RWPE1 (cell line): ENCODE measurements around the gene ACOD1.
"Not testable (repeated sequence)": the region's sequence is repeated elsewhere in the genome, so short reads cannot be mapped to it uniquely, and the experiment has no call there.

Experiments used
- CTCF ChIA-PET: fragments of 350-600 bp; sonication (Branson Sonifier 250); formaldehyde crosslinking; extraction: SDS; loops from one replicate; lab custom pipeline; 2021; lab: Yijun Ruan, JAX
- POLR2A ChIA-PET: fragments of 400-600 bp; formaldehyde crosslinking; extraction: SDS; loops from one replicate; lab custom pipeline; 2020; ENCODE audit warnings: antibody characterized with exemption; ENCODE audit not compliant: low non-redundant PET; lab: Yijun Ruan, JAX
- DNase-seq: peaks from one replicate; pipeline ENCODE4 v3.0.0; 2012; ENCODE audit warnings: low spot score
- H3K27ac ChIP-seq: fragments of 450-650 bp; 2 replicates; pipeline ENCODE4 v1.5.1; 2017
- CTCF ChIP-seq: fragments of 450-650 bp; conservative IDR thresholded peaks from 2 replicates; pipeline ENCODE4 v1.5.1; 2017; ENCODE audit warnings: low read depth, mild to moderate bottlenecking

ACOD1 gene

GRCh38 chr13:76958841-76959432, 10.6 kb downstream of the ACOD1 start:
- POLR2A ChIA-PET = no interaction called here
- H3K27ac ChIP-seq = no peak overlapping the region
- CTCF ChIA-PET = interaction anchor here (0.6 kb wide), 1 partner anchor 165 kb away, joined by 4 read pairs; no protein-coding TSS in a partner anchor
- no peak for TF ChIP-seq CTCF
- DNase-seq = no peak

DNA sequence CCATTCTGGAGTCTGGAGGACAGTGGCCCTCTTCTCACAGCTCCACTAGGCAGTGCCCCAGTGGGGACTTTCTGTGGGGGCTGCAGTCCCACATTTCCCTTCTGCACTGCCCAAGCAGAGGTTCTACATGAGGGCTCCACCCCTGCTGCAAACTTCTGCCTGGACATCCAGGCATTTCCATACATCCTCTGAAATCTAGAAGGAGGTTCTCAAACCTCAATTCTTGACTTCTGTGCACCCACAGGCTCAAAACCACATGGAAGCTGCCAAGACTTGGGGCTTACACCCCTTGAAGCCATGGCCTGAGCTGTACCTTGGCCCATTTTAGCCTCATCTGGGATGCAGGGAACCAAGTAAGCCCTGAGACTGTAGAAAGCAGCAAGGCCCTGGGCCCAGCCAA, 11.4 kb downstream of the ACOD1 start:
- CTCF ChIA-PET = interaction anchor here (0.6 kb wide), 1 partner anchor 164 kb away, joined by 4 read pairs; no protein-coding TSS in a partner anchor
- H3K27ac ChIP-seq, DNase-seq, POLR2A ChIA-PET: not testable (repeated sequence)

GRCh38 chr13:76965759-76966421, 17.6 kb downstream of the ACOD1 start:
- DNase-seq = peak; percentile 46
- no peak for TF ChIP-seq CTCF
- ChIA-PET CTCF (interaction anchor here (0.6 kb wide), 1 partner anchor 14 kb away, joined by 4 read pairs; no protein-coding TSS in a partner anchor), POLR2A (no interaction called here)
- no peak overlapping the region for H3K27ac ChIP-seq

DNA sequence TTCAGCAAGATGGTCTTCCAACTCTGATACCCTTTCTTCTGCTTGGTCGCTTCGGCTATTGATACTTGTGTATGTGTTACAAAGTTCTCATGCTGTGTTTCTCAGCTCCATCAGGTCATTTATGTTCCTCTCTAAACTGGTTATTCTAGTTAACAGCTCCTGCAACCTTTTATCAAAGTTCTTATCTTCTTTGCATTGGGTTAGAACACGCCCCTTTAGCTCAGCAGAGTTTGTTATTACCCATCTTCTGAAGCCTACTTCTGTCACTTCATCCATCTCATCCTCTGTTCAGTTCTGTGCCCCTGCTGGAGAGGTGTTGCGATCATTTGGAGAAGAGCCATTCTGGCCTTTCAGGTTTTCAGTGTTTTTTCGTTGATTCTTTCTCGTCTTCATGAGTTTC, 18.7 kb downstream of the ACOD1 start:
- ChIA-PET POLR2A (no interaction called here), CTCF (no interaction called here)
- H3K27ac ChIP-seq = no peak overlapping the region
- no peak for DNase-seq
- TF ChIP-seq CTCF = no peak

DNA sequence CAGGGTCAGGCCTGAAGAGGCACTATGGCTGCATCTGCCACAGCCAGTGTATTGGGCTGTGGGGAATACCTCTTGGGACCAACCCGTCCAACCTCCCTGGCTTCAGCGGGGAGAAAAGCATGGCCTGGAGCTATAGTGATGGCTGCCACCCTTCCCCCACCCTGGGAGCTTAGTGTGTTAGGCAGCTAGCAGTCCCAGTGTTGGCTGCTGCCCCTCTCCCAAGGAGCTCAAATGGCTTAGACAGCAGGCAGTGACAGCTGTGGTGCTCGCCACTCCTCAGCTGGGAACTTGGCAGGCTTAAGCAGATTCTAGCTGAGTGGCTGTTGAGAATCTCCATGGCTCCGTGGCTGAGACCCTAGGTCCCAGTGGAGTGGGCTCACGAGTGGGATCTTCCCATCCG, 19.7 kb downstream of the ACOD1 start:
- no peak for DNase-seq
- no peak overlapping the region for H3K27ac ChIP-seq
- no peak for TF ChIP-seq CTCF
- POLR2A ChIA-PET = no interaction called here
- CTCF ChIA-PET = no interaction called here

DNA sequence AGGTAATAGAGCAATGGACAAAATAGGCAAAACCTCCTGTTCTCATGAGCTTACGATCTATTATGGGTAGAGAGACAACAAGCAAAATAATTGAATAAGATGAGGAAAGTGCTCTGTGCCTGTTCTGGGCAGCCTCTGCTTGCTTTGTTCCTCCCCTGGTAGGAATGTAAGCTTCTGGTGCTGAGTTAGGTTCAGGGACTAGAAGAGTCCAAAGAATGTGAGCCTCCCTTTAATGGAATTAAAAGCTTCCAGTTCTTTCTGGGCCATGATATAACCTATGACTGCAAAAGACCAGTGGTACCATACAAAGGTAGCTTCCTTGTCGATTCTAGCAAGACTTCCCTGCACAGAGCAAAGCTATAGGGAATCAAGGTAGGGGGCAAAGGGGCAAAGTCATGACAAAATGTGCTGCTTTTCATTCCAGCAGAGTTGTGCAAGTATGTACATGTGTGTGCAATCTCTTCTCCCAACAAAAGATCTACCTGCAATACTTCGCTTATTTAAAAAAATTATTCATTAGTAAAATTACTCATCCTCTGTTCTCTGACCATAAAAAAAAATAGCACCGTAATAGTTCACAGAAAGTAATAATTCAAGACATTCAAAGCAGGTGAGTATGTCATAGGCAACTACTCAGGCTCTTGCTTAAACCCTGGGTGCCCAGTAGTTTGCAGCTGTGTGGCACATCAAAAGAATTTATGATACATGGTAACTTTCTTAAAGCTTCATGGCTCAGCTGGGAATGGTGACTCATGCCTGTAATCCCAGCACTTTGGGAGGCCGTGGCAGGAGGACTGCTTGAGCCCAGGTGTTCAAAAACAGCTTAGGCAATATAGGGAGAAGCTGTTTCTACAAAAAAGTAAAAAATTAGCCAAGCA, 21.4 kb downstream of the ACOD1 start:
- CTCF ChIA-PET = interaction anchor here (1.7 to 1.8 kb wide), 2 partner anchors 10 to 66 kb away, joined by 5 to 8 read pairs; no protein-coding TSS in a partner anchor
- TF ChIP-seq CTCF = no peak
- POLR2A ChIA-PET = interaction anchor here (0.6 to 0.7 kb wide), 2 partner anchors 96 to 1265 kb away, joined by 5 to 6 read pairs; no protein-coding TSS in a partner anchor
- DNase-seq = peak; percentile 46
- peak overlapping the region; percentile 22; the same call in 1 of the 2 replicates for H3K27ac ChIP-seq
